HEK293 (cell line): ENCODE results near the gene HS3ST6.

Source experiments
- CTCF ChIA-PET: fragments of 350-600 bp; formaldehyde crosslinking; extraction: SDS; loops from one replicate; lab custom pipeline; 2021; ENCODE audit warnings: antibody characterized with exemption; lab: Yijun Ruan, JAX
- POLR2A ChIA-PET: fragments of 300-600 bp; formaldehyde crosslinking; extraction: SDS; loops from one replicate; lab custom pipeline; 2020; ENCODE audit warnings: antibody characterized with exemption, inconsistent platforms; lab: Yijun Ruan, JAX
- H3K27ac ChIP-seq: fragments of 200-500 bp; sonication (Bioruptor generic); 2 replicates; pipeline ENCODE4 v1.5.1; 2014; ENCODE audit warnings: low read depth, low read length, control low read depth, inconsistent platforms; ENCODE audit errors: extremely low read depth
- H3K36me3 ChIP-seq, 2 experiments: fragments of 200-500 bp in 1 of 2; sonication (Bioruptor generic) in 1 of 2; 1 replicate in 1 of 2; 2 replicates in 1 of 2; pipeline ENCODE4 v1.5.1; 2014 to 2017; ENCODE audit warnings: inconsistent platforms in 2 of 2, low read length in 2 of 2; ENCODE audit not compliant: control insufficient read depth in 2 of 2, insufficient read depth in 1 of 2
- H3K4me1 ChIP-seq: fragments of 200-500 bp; sonication (Bioruptor generic); 2 replicates; pipeline ENCODE4 v1.5.1; 2014; ENCODE audit warnings: mild to moderate bottlenecking, low read length, inconsistent platforms; ENCODE audit not compliant: control insufficient read depth, insufficient read depth
- H3K4me3 ChIP-seq: 2 replicates; pipeline ENCODE4 v1.5.1; 2011; ENCODE audit warnings: low read depth, mild to moderate bottlenecking, control low read depth, low read length, moderate library complexity
- H3K9me3 ChIP-seq: fragments of 200-500 bp; sonication (Bioruptor generic); 2 replicates; pipeline ENCODE4 v1.5.1; 2014; ENCODE audit warnings: low read depth, low read length, inconsistent platforms; ENCODE audit not compliant: control insufficient read depth, insufficient read depth
- GLIS2 ChIP-seq: fragments of 450-650 bp; formaldehyde crosslinking; IDR thresholded peaks from 2 replicates; pipeline ENCODE4 v1.5.1; 2016; ENCODE audit warnings: missing biosample characterization, missing genetic modification characterization
- PRDM2 ChIP-seq: fragments of 450-650 bp; formaldehyde crosslinking; IDR thresholded peaks from 2 replicates; pipeline ENCODE4 v1.5.1; 2016; ENCODE audit warnings: missing biosample characterization, missing genetic modification characterization, borderline replicate concordance
- SCRT2 ChIP-seq: fragments of 450-650 bp; formaldehyde crosslinking; IDR thresholded peaks from 2 replicates; pipeline ENCODE4 v1.5.1; 2016; ENCODE audit warnings: missing biosample characterization, missing genetic modification characterization
- SP7 ChIP-seq: fragments of 450-650 bp; formaldehyde crosslinking; IDR thresholded peaks from 2 replicates; pipeline ENCODE4 v1.5.1; 2016; ENCODE audit warnings: missing biosample characterization, missing genetic modification characterization
- ZBTB11 ChIP-seq: fragments of 450-650 bp; formaldehyde crosslinking; conservative IDR thresholded peaks from 2 replicates; pipeline ENCODE4 v1.5.1; 2016; ENCODE audit warnings: low read depth, missing biosample characterization, missing genetic modification characterization
- ZNF146 ChIP-seq: fragments of 450-650 bp; formaldehyde crosslinking; IDR thresholded peaks from 2 replicates; pipeline ENCODE4 v1.5.1; 2016; ENCODE audit warnings: missing biosample characterization, missing genetic modification characterization
- ZNF16 ChIP-seq: fragments of 450-650 bp; formaldehyde crosslinking; IDR thresholded peaks from 2 replicates; pipeline ENCODE4 v1.5.1; 2016; ENCODE audit warnings: low read depth, missing biosample characterization, missing genetic modification characterization
- ZNF510 ChIP-seq: fragments of 450-650 bp; formaldehyde crosslinking; IDR thresholded peaks from 2 replicates; pipeline ENCODE4 v1.5.1; 2018; ENCODE audit warnings: mild to moderate bottlenecking, missing genetic modification characterization, missing biosample characterization; ENCODE audit not compliant: insufficient replicate concordance
- ZNF561 ChIP-seq: fragments of 450-650 bp; IDR thresholded peaks from 2 replicates; pipeline ENCODE4 v1.5.1; 2018; ENCODE audit warnings: missing biosample characterization, missing genetic modification characterization, borderline replicate concordance

The HS3ST6 gene

GRCh38 chr16:1895949-1896675 is 22.1 kb downstream of the HS3ST6 start (continued):
- TF ChIP-seq PRDM2 (tag by site-specific recombination), result no peak
- no peak for TF ChIP-seq ZBTB11

- no peaks in the 10 kb centered on the region for H3K36me3 ChIP-seq
- H3K27ac ChIP-seq, result no peak overlapping the region
- H3K9me3 ChIP-seq, result no peaks in the 10 kb centered on the region
- TF ChIP-seq ZNF146 (tag by site-specific recombination) (no peak), ZNF510 (tag by site-specific recombination) (no peak)
- ChIA-PET POLR2A (interaction anchor here (0.6 to 1.0 kb wide), 3 partner anchors 44 to 265 kb away, joined by 3 to 6 read pairs (median 3); partner anchors contain the start of gene RPS2), CTCF (interaction anchor here (0.6 to 0.7 kb wide), 2 partner anchors 10 to 22 kb away, joined by 3 to 6 read pairs; no protein-coding TSS in a partner anchor)
- H3K4me1 ChIP-seq, result no peaks in the 10 kb centered on the region
- no peak overlapping the region for H3K4me3 ChIP-seq
Observed at GRCh38 chr16:1895068-1895467, 23.1 kb downstream of the HS3ST6 start.

- no peak overlapping the region for H3K27ac ChIP-seq
- POLR2A ChIA-PET, result interaction anchor here (1.0 to 1.5 kb wide), 2 partner anchors 11 to 53 kb away, joined by 3 to 4 read pairs; partner anchors contain the start of gene MSRB1
Observed at GRCh38 chr16:1890708-1891050, 27.5 kb downstream of the HS3ST6 start.

GRCh38 chr16:1890024-1890707 is 28.0 kb downstream of the HS3ST6 start:
- no peaks in the 10 kb centered on the region for H3K36me3 ChIP-seq
- TF ChIP-seq SCRT2 (tag by site-specific recombination), result 0 out of 2 replicates have a peak, but pooled peaks have one; percentile 25
- TF ChIP-seq GLIS2 (tag by site-specific recombination), result no peak
- H3K4me3 ChIP-seq, result no peak overlapping the region
- no peak overlapping the region for H3K27ac ChIP-seq
- ChIA-PET CTCF (interaction anchor here (0.6 to 1.7 kb wide), 4 partner anchors 33 to 263 kb away, joined by 3 to 5 read pairs (median 4); no protein-coding TSS in a partner anchor), POLR2A (interaction anchor here (1.0 to 1.5 kb wide), 2 partner anchors 11 to 53 kb away, joined by 3 to 4 read pairs; partner anchors contain the start of gene MSRB1)
- H3K9me3 ChIP-seq, result no peaks in the 10 kb centered on the region
- no peaks in the 10 kb centered on the region for H3K4me1 ChIP-seq

More at GRCh38 chr16:1890708-1891050, 27.5 kb downstream of the HS3ST6 start:
- Histone ChIP-seq H3K4me1 (no peaks in the 10 kb centered on the region), H3K9me3 (no peaks in the 10 kb centered on the region), H3K36me3 (no peaks in the 10 kb centered on the region), H3K4me3 (no peak overlapping the region)
- CTCF ChIA-PET, result interaction anchor here (0.6 to 1.2 kb wide), 3 partner anchors 39 to 982 kb away, joined by 3 to 5 read pairs (median 3); no protein-coding TSS in a partner anchor
- no peak for TF ChIP-seq ZNF561 (tag by site-specific recombination)
- TF ChIP-seq ZNF16, result no peak
- TF ChIP-seq SP7 (tag by site-specific recombination), result no peak
